Measurements from ENCODE around the gene DRGX.

DRGX gene

DNA sequence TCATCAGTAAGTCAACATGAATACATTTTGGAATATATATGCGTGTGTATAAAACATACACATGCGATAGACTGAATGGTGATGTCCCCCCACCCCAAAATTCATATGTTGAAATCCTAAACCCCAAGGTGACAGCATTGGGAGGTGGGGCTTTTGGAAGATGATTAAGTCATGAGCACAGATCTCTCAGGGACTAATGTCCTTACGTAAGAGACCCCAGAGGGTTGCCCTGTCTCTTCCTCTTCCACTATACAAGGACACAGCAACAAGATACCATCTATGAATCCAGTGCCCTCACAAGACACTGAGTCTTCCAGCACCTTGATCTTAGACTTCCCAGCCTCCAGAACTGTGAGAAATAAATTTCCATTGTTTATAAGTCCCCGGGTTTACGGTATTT is 22.5 kb downstream of the DRGX start:
- ChIA-PET CTCF (interaction anchor here (1.6 kb wide), 1 partner anchor 34 kb away, joined by 4 read pairs; no protein-coding TSS in a partner anchor), POLR2A (no interaction called here)
- TF ChIP-seq, protein P1, sequence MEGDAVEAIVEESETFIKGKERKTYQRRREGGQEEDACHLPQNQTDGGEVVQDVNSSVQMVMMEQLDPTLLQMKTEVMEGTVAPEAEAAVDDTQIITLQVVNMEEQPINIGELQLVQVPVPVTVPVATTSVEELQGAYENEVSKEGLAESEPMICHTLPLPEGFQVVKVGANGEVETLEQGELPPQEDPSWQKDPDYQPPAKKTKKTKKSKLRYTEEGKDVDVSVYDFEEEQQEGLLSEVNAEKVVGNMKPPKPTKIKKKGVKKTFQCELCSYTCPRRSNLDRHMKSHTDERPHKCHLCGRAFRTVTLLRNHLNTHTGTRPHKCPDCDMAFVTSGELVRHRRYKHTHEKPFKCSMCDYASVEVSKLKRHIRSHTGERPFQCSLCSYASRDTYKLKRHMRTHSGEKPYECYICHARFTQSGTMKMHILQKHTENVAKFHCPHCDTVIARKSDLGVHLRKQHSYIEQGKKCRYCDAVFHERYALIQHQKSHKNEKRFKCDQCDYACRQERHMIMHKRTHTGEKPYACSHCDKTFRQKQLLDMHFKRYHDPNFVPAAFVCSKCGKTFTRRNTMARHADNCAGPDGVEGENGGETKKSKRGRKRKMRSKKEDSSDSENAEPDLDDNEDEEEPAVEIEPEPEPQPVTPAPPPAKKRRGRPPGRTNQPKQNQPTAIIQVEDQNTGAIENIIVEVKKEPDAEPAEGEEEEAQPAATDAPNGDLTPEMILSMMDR (IDR thresholded peaks at IDR 0.05; ENCODE audit: insufficient read depth, low read length, missing control alignments) = no peak
- H3K4me3 ChIP-seq (ENCODE audit: low read depth, low read length) = no peak overlapping the region
- DNase-seq (ENCODE audit: low read depth, low spot score) = no peak

DNA sequence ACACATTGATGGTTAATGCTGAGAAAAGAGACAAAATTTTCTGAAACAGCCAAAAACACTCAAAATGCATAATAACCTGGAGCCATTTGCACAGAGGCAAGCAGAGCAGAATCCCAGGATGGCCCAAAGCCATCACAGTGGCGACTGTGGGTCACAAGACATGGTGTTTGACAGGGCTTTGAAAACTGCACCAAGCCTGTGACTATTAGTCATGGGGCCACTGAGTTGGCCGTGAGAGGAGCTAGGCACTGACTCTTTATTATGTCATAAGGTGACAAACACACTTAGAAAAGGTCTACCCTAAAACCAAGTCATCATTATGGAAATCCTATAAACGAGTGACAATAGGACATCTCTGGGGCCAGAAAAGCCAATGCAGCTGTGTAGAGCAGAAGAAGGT is 23.9 kb downstream of the DRGX start:
- TF ChIP-seq, protein P1 (IDR thresholded peaks at IDR 0.05; ENCODE audit: insufficient read depth, low read length, missing control alignments) = no peak
- CTCF ChIA-PET = no interaction called here
- POLR2A ChIA-PET = no interaction called here

DNA sequence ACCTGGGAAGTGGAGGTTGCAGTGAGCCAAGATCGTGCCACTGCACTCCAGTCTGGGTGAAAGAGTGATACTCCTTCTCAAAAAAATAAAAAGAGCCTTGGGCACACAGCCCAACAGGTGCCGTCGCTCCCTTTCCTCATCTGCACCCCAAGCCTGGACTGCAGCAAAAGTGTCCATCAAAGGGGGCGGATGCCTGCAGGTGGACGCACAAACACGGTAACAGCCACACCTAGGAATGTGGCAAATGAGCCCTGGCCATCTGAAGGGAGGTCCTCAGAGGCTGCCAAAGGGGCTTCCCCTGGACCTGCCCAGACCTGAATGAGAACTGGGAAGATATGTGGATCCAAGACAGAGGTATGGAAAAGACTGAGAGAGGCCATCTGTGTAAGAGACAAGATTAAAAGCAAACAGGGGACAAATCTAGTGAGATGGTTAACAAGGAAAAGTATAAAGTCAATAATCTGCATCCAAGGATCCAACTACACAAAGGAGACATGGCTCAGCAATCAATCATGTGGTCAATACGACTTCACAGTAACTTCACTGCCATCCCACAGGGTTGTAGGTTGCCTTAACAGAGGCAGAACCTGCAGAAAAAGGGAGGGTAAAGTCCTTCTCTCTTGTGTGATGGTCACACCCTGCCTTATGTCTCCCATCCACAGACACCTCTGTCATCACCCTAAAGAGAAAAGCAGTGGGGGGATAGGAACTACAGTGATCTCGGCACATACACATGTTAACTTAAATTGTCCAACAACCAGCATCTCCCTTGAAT is 25.4 kb downstream of the DRGX start:
- H3K4me3 ChIP-seq (ENCODE audit: low read depth, low read length) = no peak overlapping the region
- ChIA-PET POLR2A (no interaction called here), CTCF (no interaction called here)
- TF ChIP-seq, protein P1 (IDR thresholded peaks at IDR 0.05; ENCODE audit: insufficient read depth, low read length, missing control alignments) = no peak
- DNase-seq (ENCODE audit: low read depth, low spot score) = no peak

More for the DNA sequence above, 23.9 kb downstream of the DRGX start:
- no peak for DNase-seq (ENCODE audit: low read depth, low spot score)
- H3K4me3 ChIP-seq (ENCODE audit: low read depth, low read length) = no peak overlapping the region

DNA sequence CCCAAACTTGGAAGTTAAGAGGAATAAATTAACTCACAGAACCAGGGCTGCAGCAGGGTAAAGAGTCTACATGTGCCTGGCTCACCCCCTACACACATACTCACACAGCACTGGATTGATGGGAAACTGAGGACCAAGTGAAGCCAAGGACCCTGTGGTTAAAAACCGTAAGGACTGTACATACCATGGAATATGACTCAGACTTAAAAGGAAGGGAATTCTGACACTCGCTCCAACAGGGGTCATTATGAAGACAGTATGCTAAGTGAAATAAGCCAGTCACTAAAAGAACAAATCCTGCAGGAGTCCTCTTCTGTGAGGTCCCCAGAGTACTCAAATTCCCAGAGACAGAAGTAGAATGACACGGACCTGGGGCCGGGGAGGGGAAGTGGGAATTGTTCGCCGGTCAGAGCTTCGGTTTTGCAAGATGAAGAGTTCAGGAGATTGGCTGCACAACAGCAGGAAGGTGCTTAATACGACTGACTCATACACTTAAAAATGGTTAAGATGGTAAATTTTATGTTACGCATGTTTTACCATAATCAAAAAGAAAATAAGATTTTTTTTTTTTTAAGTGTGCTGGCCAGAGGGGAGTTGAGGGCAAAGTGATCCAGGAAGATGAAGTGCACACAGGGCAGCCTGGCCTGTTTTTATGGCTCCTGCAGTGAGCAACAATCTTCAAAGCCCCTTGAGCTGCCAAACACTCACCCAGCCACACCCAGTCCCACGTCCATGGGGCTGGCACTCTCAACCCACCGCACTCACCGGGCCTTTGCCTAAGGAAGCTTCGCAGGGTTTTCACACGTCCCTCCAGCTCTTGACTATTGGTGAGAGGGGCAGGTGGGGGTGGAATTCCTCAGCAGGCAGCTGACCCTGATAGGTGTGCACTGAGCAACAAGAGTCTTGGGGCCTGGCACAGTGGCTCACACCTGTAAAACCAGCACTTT is 26.4 kb downstream of the DRGX start:
- CTCF ChIA-PET = no interaction called here
- POLR2A ChIA-PET = no interaction called here
- DNase-seq (ENCODE audit: low read depth, low spot score) = no peak
- no peak overlapping the region for H3K4me3 ChIP-seq (ENCODE audit: low read depth, low read length)
- TF ChIP-seq, protein P1 (IDR thresholded peaks at IDR 0.05; ENCODE audit: insufficient read depth, low read length, missing control alignments) = no peak

DNA sequence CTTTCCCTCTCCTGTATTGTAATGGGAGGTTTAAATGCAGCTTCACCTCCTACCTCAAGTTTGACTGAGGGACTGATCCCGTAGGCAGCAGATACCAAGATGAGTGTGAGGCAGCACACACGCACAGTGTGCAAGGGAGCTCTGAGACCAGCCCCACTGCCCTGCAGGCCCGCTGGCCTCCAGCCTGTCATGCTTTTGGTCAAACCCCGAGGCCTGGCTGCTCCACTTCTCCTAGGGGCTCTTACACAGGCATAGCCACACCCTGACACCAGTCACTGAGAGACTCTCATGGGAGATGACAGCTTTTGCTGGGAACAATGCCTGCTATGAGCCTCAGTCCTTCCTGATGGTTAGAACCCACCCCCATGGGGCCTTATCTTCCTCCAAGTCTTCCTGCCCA is 27.6 kb downstream of the DRGX start:
- no peak for DNase-seq (ENCODE audit: low read depth, low spot score)
- H3K4me3 ChIP-seq (ENCODE audit: low read depth, low read length) = no peak overlapping the region
- ChIA-PET POLR2A (no interaction called here), CTCF (no interaction called here)
- TF ChIP-seq, protein P1 (IDR thresholded peaks at IDR 0.05; ENCODE audit: insufficient read depth, low read length, missing control alignments) = no peak

DNA sequence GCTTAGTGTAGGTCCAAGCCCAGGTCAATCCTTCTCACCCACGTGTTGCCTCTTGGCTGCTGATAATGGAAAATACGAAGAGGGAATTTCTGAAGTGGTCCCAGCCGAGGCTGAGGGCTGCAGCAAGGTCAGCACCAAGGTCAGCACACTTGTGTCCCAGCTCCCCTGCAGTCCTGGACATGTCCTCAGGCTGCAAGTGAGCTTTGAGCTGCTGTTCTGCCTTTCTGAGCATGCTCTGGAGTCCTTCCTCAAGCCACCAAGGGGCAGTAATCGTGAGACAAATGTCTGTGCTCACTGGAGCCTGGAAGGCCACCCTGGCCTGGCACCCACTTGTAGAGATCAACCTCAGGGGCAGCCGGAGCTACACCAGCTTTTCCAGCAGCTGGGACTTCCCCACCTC is 28.3 kb downstream of the DRGX start:
- no peak overlapping the region for H3K4me3 ChIP-seq (ENCODE audit: low read depth, low read length)
- DNase-seq (ENCODE audit: low read depth, low spot score) = no peak
- TF ChIP-seq, protein P1 (IDR thresholded peaks at IDR 0.05; ENCODE audit: insufficient read depth, low read length, missing control alignments) = no peak
- ChIA-PET POLR2A (no interaction called here), CTCF (no interaction called here)
